GM13976 (cell line): ENCODE data around the gene BACE2.

Experiments used
- DNase-seq: peaks from one replicate; pipeline ENCODE4 v3.0.0; 2012; ENCODE audit warnings: low spot score
- in situ Hi-C: fragments of 300-500 bp; cut with MboI; formaldehyde crosslinking; loops from one replicate; pipeline ENCODE4 v1.12.0; 2022; ENCODE audit warnings: low sequenced_read_pairs, mixed read lengths, inconsistent platforms; ENCODE audit not compliant: unreplicated experiment
- TF ChIP-seq, protein P1 (sequence below): IDR thresholded peaks from 2 replicates; pipeline ENCODE4 v1.5.1; 2012; ENCODE audit warnings: borderline replicate concordance, mild to moderate bottlenecking; ENCODE audit not compliant: insufficient read depth; ENCODE audit errors: extremely low read depth, missing control alignments, control extremely low read depth

BACE2 gene

DNA sequence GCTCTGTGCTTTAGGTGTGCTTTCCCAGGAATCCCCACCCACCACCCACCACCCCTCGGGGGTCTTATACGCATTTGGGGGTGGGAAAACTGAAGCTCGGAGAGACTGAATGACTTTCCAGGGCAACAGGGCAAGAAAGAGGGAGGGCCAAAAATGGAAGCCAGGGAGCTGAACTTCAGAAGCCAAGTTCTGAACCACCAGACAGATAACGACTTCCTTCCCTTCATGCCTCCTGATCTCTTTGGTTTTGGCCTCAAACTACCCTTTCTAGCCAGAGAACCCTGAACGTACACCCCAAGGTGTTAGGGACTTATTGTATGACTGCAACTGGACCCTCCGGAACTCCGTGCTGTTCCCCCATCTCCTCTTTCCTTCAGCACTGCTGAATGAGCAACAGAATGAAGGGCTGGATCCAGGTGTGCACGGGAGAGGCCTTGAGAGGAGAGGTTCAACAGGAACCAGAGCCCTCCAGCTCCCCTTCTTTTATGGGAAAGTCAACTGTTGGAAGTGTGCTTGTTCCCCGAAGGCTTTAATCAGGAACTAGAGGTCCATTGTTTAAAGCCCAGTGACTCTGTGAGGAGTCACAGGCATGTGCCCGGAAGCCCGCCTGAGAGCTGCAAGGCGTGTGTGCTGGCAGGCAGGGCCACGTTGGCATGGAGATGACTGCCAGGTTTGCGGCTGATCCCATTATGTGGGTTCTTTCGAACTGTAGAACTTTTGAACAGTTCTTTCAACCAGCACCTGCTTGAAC, 3.1 kb downstream of the BACE2 start:
- in situ Hi-C loops: no loop called here
- TF ChIP-seq, protein P1, sequence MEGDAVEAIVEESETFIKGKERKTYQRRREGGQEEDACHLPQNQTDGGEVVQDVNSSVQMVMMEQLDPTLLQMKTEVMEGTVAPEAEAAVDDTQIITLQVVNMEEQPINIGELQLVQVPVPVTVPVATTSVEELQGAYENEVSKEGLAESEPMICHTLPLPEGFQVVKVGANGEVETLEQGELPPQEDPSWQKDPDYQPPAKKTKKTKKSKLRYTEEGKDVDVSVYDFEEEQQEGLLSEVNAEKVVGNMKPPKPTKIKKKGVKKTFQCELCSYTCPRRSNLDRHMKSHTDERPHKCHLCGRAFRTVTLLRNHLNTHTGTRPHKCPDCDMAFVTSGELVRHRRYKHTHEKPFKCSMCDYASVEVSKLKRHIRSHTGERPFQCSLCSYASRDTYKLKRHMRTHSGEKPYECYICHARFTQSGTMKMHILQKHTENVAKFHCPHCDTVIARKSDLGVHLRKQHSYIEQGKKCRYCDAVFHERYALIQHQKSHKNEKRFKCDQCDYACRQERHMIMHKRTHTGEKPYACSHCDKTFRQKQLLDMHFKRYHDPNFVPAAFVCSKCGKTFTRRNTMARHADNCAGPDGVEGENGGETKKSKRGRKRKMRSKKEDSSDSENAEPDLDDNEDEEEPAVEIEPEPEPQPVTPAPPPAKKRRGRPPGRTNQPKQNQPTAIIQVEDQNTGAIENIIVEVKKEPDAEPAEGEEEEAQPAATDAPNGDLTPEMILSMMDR: no peak
- no peak for DNase-seq

DNA sequence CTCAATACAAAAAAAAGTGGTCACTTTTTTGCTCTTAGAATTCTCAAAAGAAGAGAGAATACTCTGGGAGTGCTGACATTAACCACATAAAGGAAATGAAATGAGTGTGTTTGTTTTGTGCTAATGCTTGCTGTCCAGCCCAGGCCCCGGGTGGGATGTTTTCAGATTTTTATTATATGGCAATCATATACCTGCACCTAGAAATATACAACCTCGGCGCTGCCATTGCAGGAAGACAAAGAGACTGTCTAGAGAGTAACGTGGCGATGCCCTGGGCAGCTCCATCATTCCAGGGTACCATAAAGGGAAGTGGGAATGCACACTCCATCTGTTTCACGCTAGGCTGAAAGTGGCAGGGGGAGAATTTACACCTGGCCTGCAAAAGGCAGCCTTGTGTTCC, 7.1 kb downstream of the BACE2 start:
- TF ChIP-seq, protein P1: no peak
- in situ Hi-C loops: no loop called here
- no peak for DNase-seq

DNA sequence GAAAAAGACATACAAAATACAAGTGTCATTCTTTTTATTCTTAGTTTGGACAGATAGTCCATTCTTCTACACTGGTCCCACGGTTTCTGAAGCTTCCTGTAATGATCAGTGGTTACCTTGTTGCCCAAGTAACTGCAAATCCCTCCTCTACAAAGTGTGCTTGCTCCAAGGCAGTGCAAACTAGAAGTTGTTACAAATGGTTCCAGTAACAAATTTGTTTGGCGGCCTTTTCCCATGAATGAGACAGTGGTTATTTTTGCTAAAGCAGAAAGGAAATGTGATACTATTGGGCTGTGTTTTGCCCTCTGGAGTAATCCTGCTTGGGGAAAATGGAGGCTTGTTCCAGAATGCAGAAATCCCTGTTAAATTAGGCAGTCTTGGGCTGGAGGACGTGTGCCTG, 8.9 kb downstream of the BACE2 start:
- in situ Hi-C loops: no loop called here
- no peak for DNase-seq
- TF ChIP-seq, protein P1: no peak

DNA sequence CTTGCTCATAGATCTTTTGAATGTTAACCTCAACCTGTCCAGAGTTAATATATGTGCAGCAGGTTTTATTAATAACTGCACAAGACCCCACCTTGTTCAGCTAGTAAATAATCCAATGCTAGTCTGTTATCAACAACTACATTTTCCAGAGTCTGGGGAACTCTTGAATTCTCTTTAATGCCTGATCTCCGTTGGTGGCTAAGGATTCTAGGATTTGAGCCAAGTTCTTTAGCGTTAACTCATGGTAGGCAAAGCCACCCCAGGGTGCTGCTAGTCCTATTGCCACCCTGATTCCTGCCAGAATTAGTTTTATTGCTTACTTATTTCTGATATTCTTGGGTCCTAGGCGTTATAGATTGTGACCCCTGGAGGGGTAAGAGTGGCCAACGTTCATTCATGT, 12.8 kb downstream of the BACE2 start:
- no peak for DNase-seq
- in situ Hi-C loops: no loop called here
- TF ChIP-seq, protein P1: no peak

DNA sequence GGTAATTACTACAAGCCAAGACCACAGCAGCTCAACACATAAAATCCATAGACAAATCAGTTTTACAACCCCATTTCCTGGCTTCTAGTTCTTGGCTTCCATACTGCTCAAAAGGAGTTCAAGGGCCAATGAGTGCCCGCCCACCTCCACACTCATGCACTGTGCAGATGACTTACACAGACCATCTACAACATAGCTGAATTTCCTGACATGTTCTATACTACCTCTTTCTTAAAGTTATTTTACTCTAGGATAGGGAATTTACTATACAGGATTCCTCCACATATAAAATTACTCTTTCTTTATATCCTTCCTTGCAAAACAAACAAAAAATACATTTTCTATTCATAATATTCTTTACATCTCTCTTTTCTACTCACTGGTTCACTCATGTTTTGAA, 14.6 kb downstream of the BACE2 start:
- in situ Hi-C loops: no loop called here
- TF ChIP-seq, protein P1: no peak

DNA sequence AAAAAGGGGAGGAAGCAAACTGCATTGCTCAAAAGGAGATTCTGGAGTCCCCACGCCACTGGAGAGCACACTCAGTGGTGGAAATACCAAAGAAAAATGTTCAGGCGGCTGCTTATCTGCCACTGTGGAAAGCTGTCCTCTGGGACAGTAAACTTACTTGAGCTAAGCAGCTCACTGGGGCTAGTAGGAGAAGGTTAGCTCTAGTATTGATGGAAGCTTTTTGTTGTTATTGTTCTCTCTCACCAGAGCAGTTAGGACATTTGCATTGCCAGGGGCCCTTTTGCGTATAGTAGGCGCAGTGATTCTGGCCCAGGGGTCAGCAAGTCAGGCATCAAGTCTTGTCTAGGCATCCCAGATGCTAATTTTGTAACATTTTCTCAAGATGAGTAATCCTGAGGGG, 15.6 kb downstream of the BACE2 start:
- no peak for DNase-seq
- in situ Hi-C loops: no loop called here
- TF ChIP-seq, protein P1: no peak

More for the DNA sequence above, 14.6 kb downstream of the BACE2 start:
- no peak for DNase-seq
